HEK293 (cell line): ENCODE results near the gene MRPS27.

Experiments
- MEIS1 ChIP-seq: sonication (generic); formaldehyde crosslinking; IDR thresholded peaks from 2 replicates; pipeline ENCODE4 v1.8.1; 2022; ENCODE audit warnings: missing genetic modification reagents, mild to moderate bottlenecking, borderline replicate concordance
- PRDM1 ChIP-seq: fragments of 450-650 bp; formaldehyde crosslinking; IDR thresholded peaks from 2 replicates; pipeline ENCODE4; 2016; ENCODE audit warnings: missing biosample characterization, missing genetic modification characterization
- REPIN1 ChIP-seq: fragments of 450-650 bp; formaldehyde crosslinking; IDR thresholded peaks from 2 replicates; pipeline ENCODE4 v1.5.1; 2017; ENCODE audit warnings: missing biosample characterization, missing genetic modification characterization, low read depth
- SCRT2 ChIP-seq: fragments of 450-650 bp; formaldehyde crosslinking; IDR thresholded peaks from 2 replicates; pipeline ENCODE4 v1.5.1; 2016; ENCODE audit warnings: missing biosample characterization, missing genetic modification characterization
- SP3 ChIP-seq: fragments of 450-650 bp; formaldehyde crosslinking; IDR thresholded peaks from 2 replicates; pipeline ENCODE4 v1.5.1; 2016; ENCODE audit warnings: missing biosample characterization, missing genetic modification characterization
- YY1 ChIP-seq: fragments of 450-650 bp; formaldehyde crosslinking; IDR thresholded peaks from 2 replicates; pipeline ENCODE4 v1.5.1; 2018; ENCODE audit warnings: missing biosample characterization, missing genetic modification characterization
- ZBTB17 ChIP-seq: fragments of 450-650 bp; formaldehyde crosslinking; IDR thresholded peaks from 2 replicates; pipeline ENCODE4 v1.5.1; 2016; ENCODE audit warnings: missing biosample characterization, missing genetic modification characterization
- ZBTB21 ChIP-seq: fragments of 450-650 bp; formaldehyde crosslinking; IDR thresholded peaks from 2 replicates; pipeline ENCODE4 v1.5.1; 2017; ENCODE audit warnings: missing biosample characterization, missing genetic modification characterization
- ZBTB8A ChIP-seq: fragments of 450-650 bp; formaldehyde crosslinking; IDR thresholded peaks from 2 replicates; pipeline ENCODE4 v1.5.1; 2016; ENCODE audit warnings: missing biosample characterization, missing genetic modification characterization
- ZIC2 ChIP-seq: fragments of 450-650 bp; formaldehyde crosslinking; IDR thresholded peaks from 2 replicates; pipeline ENCODE4 v1.5.1; 2016; ENCODE audit warnings: missing biosample characterization, missing genetic modification characterization
- ZNF157 ChIP-seq: fragments of 450-650 bp; formaldehyde crosslinking; IDR thresholded peaks from 2 replicates; pipeline ENCODE4 v1.5.1; 2016; ENCODE audit warnings: missing biosample characterization, missing genetic modification characterization
- ZNF248 ChIP-seq: fragments of 450-650 bp; formaldehyde crosslinking; IDR thresholded peaks from 2 replicates; pipeline ENCODE4 v1.5.1; 2017; ENCODE audit warnings: missing biosample characterization, missing genetic modification characterization
- ZNF292 ChIP-seq: fragments of 450-650 bp; formaldehyde crosslinking; IDR thresholded peaks from 2 replicates; pipeline ENCODE4 v1.5.1; 2016; ENCODE audit warnings: low read depth, missing biosample characterization, missing genetic modification characterization, borderline replicate concordance
- ZNF302 ChIP-seq: fragments of 450-650 bp; formaldehyde crosslinking; IDR thresholded peaks from 2 replicates; pipeline ENCODE4 v1.5.1; 2016; ENCODE audit warnings: missing biosample characterization, missing genetic modification characterization, low read depth
- ZNF391 ChIP-seq: fragments of 450-650 bp; formaldehyde crosslinking; IDR thresholded peaks from 2 replicates; pipeline ENCODE4 v1.5.1; 2016; ENCODE audit warnings: low read depth, missing biosample characterization, missing genetic modification characterization, borderline replicate concordance
- ZNF530 ChIP-seq: fragments of 450-650 bp; formaldehyde crosslinking; IDR thresholded peaks from 2 replicates; pipeline ENCODE4 v1.5.1; 2016; ENCODE audit warnings: low read depth, missing biosample characterization, missing genetic modification characterization
- ZNF596 ChIP-seq: fragments of 450-650 bp; IDR thresholded peaks from 2 replicates; pipeline ENCODE4 v1.5.0; 2018; ENCODE audit warnings: missing biosample characterization, mild to moderate bottlenecking, missing genetic modification characterization, moderate library complexity
- ZNF600 ChIP-seq: fragments of 450-650 bp; formaldehyde crosslinking; IDR thresholded peaks from 2 replicates; pipeline ENCODE4 v1.5.1; 2016; ENCODE audit warnings: missing biosample characterization, missing genetic modification characterization
- ZNF629 ChIP-seq: fragments of 450-650 bp; formaldehyde crosslinking; IDR thresholded peaks from 2 replicates; pipeline ENCODE4 v1.5.1; 2017; ENCODE audit warnings: missing biosample characterization, missing genetic modification characterization
- ZNF670 ChIP-seq: fragments of 450-650 bp; formaldehyde crosslinking; IDR thresholded peaks from 2 replicates; pipeline ENCODE4 v1.5.1; 2016; ENCODE audit warnings: missing biosample characterization, missing genetic modification characterization, low read depth
- ZNF747 ChIP-seq: fragments of 450-650 bp; formaldehyde crosslinking; IDR thresholded peaks from 2 replicates; pipeline ENCODE4 v1.5.1; 2016; ENCODE audit warnings: missing biosample characterization, missing genetic modification characterization
- ZNF76 ChIP-seq: fragments of 450-650 bp; formaldehyde crosslinking; IDR thresholded peaks from 2 replicates; pipeline ENCODE4; 2016; ENCODE audit warnings: low read depth, missing biosample characterization, missing genetic modification characterization, borderline replicate concordance
- ZSCAN16 ChIP-seq: fragments of 450-650 bp; formaldehyde crosslinking; IDR thresholded peaks from 2 replicates; pipeline ENCODE4 v1.5.1; 2016; ENCODE audit warnings: missing biosample characterization, missing genetic modification characterization
- TF ChIP-seq, protein P1 (sequence below): fragments of 450-650 bp; IDR thresholded peaks from 2 replicates; pipeline ENCODE4 v1.5.1; 2018; ENCODE audit warnings: missing biosample characterization, mild to moderate bottlenecking, missing genetic modification characterization
- TF ChIP-seq, protein P2 (sequence below): fragments of 450-650 bp; formaldehyde crosslinking; IDR thresholded peaks from 2 replicates; pipeline ENCODE4 v1.5.1; 2017; ENCODE audit warnings: missing biosample characterization, missing genetic modification characterization
- TF ChIP-seq, protein P3 (sequence below): sonication (generic); formaldehyde crosslinking; IDR thresholded peaks from 2 replicates; pipeline ENCODE4 v1.8.1; 2022; ENCODE audit warnings: mild to moderate bottlenecking, moderate library complexity, missing genetic modification reagents
- TF ChIP-seq, protein P4 (sequence below): fragments of 450-650 bp; formaldehyde crosslinking; optimal IDR thresholded peaks from 2 replicates; pipeline ENCODE3; 2016; ENCODE audit warnings: missing biosample characterization, mild to moderate bottlenecking, missing genetic modification characterization
- TF ChIP-seq, protein P5 (sequence below): fragments of 450-650 bp; formaldehyde crosslinking; IDR thresholded peaks from 2 replicates; pipeline ENCODE4 v1.5.1; 2016; ENCODE audit warnings: missing biosample characterization, missing genetic modification characterization
- TF ChIP-seq, protein P6 (sequence below): fragments of 450-650 bp; formaldehyde crosslinking; IDR thresholded peaks from 2 replicates; pipeline ENCODE4 v1.5.1; 2016; ENCODE audit warnings: missing biosample characterization, missing genetic modification characterization
- TF ChIP-seq, protein P7 (sequence below): fragments of 450-650 bp; formaldehyde crosslinking; IDR thresholded peaks from 2 replicates; pipeline ENCODE4 v1.5.1; 2016; ENCODE audit warnings: missing biosample characterization, missing genetic modification characterization

MRPS27 gene

DNA sequence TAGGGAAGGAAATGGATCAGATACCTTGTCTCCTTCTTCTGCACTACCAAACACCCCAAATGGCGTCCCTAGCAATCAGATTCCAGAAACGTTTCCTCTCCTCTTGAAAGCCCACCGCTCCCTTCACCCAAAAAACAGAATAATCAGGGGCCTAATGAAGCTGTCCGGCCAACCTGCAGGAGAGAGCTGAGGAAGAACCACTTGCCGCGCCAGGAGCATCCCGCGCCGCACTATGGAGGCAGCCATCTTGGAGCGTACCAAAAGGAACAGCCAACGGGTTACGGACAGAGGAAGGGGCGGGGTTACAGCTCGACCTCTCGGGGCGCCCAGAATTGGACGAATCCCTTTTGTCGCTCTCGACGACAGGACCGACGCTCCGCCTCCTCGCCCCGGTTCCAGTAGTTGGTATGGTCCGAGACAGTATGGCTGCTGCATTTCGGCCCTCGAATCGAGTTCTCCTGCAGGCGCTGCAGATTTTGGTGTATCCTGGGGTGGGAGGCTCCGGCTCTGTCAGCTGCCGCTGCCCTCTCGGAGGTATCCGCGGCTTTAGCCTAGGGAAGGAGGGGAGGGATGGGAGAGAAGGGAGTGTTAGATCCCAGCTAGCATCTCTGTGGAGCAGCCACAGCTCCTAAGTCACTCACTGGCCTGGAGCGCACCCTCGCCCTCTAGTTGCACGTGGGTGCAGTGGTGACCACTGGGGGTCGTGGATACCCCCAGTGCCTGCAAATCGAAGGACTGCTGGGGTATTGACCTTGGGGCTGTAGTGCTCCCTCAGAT, at the start of gene MRPS27, which contains the start of gene PTCD2 (continued):
- TF ChIP-seq, protein P1, sequence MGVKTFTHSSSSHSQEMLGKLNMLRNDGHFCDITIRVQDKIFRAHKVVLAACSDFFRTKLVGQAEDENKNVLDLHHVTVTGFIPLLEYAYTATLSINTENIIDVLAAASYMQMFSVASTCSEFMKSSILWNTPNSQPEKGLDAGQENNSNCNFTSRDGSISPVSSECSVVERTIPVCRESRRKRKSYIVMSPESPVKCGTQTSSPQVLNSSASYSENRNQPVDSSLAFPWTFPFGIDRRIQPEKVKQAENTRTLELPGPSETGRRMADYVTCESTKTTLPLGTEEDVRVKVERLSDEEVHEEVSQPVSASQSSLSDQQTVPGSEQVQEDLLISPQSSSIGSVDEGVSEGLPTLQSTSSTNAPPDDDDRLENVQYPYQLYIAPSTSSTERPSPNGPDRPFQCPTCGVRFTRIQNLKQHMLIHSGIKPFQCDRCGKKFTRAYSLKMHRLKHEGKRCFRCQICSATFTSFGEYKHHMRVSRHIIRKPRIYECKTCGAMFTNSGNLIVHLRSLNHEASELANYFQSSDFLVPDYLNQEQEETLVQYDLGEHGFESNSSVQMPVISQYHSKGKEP (tag by site-specific recombination): peak; percentile 36; the same call in 1 of the 2 replicates
- TF ChIP-seq ZBTB21 (tag by site-specific recombination) (no peak), MEIS1 (CRISPR knock-in tag) (no peak), YY1 (tag by site-specific recombination) (peak; percentile 95), ZIC2 (tag by site-specific recombination) (peak; percentile 34; the same call in 1 of the 2 replicates), ZNF629 (tag by site-specific recombination) (peak; percentile 52), ZNF530 (tag by site-specific recombination) (no peak), ZNF76 (tag by site-specific recombination) (peak; percentile 69; the same call in 1 of the 2 replicates), ZBTB8A (tag by site-specific recombination) (0 out of 2 replicates have a peak, but pooled peaks have one; percentile 7), ZNF302 (tag by site-specific recombination) (no peak), ZNF248 (no peak), ZNF670 (no peak), ZNF391 (tag by site-specific recombination) (no peak), PRDM1 (tag by site-specific recombination) (no peak), ZNF747 (tag by site-specific recombination) (no peak), SCRT2 (peak; percentile 8; the same call in 1 of the 2 replicates), ZSCAN16 (tag by site-specific recombination) (no peak), ZNF600 (tag by site-specific recombination) (no peak), REPIN1 (tag by site-specific recombination) (no peak), SP3 (tag by site-specific recombination) (peak; percentile 97), ZNF596 (tag by site-specific recombination) (no peak), ZNF157 (tag by site-specific recombination) (no peak), ZBTB17 (tag by site-specific recombination) (peak; percentile 99), ZNF292 (tag by site-specific recombination) (no peak)
- TF ChIP-seq, protein P2, sequence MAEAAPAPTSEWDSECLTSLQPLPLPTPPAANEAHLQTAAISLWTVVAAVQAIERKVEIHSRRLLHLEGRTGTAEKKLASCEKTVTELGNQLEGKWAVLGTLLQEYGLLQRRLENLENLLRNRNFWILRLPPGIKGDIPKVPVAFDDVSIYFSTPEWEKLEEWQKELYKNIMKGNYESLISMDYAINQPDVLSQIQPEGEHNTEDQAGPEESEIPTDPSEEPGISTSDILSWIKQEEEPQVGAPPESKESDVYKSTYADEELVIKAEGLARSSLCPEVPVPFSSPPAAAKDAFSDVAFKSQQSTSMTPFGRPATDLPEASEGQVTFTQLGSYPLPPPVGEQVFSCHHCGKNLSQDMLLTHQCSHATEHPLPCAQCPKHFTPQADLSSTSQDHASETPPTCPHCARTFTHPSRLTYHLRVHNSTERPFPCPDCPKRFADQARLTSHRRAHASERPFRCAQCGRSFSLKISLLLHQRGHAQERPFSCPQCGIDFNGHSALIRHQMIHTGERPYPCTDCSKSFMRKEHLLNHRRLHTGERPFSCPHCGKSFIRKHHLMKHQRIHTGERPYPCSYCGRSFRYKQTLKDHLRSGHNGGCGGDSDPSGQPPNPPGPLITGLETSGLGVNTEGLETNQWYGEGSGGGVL (tag by site-specific recombination): no peak
- TF ChIP-seq, protein P3, sequence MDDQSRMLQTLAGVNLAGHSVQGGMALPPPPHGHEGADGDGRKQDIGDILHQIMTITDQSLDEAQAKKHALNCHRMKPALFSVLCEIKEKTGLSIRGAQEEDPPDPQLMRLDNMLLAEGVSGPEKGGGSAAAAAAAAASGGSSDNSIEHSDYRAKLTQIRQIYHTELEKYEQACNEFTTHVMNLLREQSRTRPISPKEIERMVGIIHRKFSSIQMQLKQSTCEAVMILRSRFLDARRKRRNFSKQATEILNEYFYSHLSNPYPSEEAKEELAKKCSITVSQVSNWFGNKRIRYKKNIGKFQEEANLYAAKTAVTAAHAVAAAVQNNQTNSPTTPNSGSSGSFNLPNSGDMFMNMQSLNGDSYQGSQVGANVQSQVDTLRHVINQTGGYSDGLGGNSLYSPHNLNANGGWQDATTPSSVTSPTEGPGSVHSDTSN: peak; percentile 58
- TF ChIP-seq, protein P4, sequence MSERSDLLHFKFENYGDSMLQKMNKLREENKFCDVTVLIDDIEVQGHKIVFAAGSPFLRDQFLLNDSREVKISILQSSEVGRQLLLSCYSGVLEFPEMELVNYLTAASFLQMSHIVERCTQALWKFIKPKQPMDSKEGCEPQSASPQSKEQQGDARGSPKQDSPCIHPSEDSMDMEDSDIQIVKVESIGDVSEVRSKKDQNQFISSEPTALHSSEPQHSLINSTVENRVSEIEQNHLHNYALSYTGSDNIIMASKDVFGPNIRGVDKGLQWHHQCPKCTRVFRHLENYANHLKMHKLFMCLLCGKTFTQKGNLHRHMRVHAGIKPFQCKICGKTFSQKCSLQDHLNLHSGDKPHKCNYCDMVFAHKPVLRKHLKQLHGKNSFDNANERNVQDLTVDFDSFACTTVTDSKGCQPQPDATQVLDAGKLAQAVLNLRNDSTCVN (tag by site-specific recombination): peak; percentile 28
- TF ChIP-seq, protein P5, sequence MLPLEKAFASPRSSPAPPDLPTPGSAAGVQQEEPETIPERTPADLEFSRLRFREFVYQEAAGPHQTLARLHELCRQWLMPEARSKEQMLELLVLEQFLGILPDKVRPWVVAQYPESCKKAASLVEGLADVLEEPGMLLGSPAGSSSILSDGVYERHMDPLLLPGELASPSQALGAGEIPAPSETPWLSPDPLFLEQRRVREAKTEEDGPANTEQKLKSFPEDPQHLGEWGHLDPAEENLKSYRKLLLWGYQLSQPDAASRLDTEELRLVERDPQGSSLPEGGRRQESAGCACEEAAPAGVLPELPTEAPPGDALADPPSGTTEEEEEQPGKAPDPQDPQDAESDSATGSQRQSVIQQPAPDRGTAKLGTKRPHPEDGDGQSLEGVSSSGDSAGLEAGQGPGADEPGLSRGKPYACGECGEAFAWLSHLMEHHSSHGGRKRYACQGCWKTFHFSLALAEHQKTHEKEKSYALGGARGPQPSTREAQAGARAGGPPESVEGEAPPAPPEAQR (tag by site-specific recombination): no peak
- TF ChIP-seq, protein P6, sequence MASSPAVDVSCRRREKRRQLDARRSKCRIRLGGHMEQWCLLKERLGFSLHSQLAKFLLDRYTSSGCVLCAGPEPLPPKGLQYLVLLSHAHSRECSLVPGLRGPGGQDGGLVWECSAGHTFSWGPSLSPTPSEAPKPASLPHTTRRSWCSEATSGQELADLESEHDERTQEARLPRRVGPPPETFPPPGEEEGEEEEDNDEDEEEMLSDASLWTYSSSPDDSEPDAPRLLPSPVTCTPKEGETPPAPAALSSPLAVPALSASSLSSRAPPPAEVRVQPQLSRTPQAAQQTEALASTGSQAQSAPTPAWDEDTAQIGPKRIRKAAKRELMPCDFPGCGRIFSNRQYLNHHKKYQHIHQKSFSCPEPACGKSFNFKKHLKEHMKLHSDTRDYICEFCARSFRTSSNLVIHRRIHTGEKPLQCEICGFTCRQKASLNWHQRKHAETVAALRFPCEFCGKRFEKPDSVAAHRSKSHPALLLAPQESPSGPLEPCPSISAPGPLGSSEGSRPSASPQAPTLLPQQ (tag by site-specific recombination): no peak; the same call in 1 of the 2 replicates
- TF ChIP-seq, protein P7, sequence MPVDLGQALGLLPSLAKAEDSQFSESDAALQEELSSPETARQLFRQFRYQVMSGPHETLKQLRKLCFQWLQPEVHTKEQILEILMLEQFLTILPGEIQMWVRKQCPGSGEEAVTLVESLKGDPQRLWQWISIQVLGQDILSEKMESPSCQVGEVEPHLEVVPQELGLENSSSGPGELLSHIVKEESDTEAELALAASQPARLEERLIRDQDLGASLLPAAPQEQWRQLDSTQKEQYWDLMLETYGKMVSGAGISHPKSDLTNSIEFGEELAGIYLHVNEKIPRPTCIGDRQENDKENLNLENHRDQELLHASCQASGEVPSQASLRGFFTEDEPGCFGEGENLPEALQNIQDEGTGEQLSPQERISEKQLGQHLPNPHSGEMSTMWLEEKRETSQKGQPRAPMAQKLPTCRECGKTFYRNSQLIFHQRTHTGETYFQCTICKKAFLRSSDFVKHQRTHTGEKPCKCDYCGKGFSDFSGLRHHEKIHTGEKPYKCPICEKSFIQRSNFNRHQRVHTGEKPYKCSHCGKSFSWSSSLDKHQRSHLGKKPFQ (tag by site-specific recombination): no peak
